Tibial artery (tissue), 4 donors: ENCODE measurements around the gene FANCF.

ENCODE experiments used
- DNase-seq, 2 donors: peaks; one replicate each; pipeline ENCODE4 v3.0.0-alpha.2; 2019
- H3K27ac ChIP-seq, 2 donors: fragments of 200-600 bp; sonication (generic) in 1 of 2; 1 replicate in 1 of 2; 2 replicates in 1 of 2; pipeline ENCODE4 v1.5.1; 2018 to 2019; ENCODE audit warnings: mild to moderate bottlenecking in 1 of 2
- H3K27me3 ChIP-seq, 2 donors: fragments of 200-600 bp; sonication (generic) in 1 of 2; one replicate each; pipeline versions ENCODE4 v1.5.1 to v1.6.0; 2016 to 2019
- H3K36me3 ChIP-seq, 3 donors: fragments of 200-600 bp; sonication (generic) in 2 of 3; one replicate each; pipeline ENCODE4 v1.5.1; 2016 to 2019; ENCODE audit warnings: mild to moderate bottlenecking in 2 of 3
- H3K4me1 ChIP-seq, 4 donors: fragments of 200-600 bp; sonication (generic) in 2 of 4; 1 replicate in 3 of 4; 2 replicates in 1 of 4; pipeline ENCODE4 v1.5.1; 2016 to 2019
- H3K4me3 ChIP-seq, 2 donors: fragments of 200-600 bp; sonication (generic) in 1 of 2; 1 replicate in 1 of 2; 2 replicates in 1 of 2; pipeline ENCODE4 v1.5.1; 2018 to 2019; ENCODE audit warnings: mild to moderate bottlenecking in 2 of 2
- H3K9me3 ChIP-seq, 3 donors: fragments of 200-600 bp; sonication (generic) in 1 of 3; one replicate each; pipeline ENCODE4 v1.5.1; 2016 to 2019
- intact Hi-C: fragments of 100-400 bp; cut with DNase I; formaldehyde crosslinking; loops from one replicate; pipeline ENCODE4 v1.15.0; 2023; ENCODE audit warnings: low total_unique reads
- TF ChIP-seq, protein P1 (sequence below), 2 experiments: fragments of 200-600 bp in 1 of 2; fragments of 450-650 bp in 1 of 2; IDR thresholded peaks; one replicate each; pipeline ENCODE4 v1.5.1; 2017 to 2019; ENCODE audit warnings: antibody characterized with exemption in 2 of 2, mild to moderate bottlenecking in 1 of 2, moderate library complexity in 1 of 2

The FANCF gene

DNA sequence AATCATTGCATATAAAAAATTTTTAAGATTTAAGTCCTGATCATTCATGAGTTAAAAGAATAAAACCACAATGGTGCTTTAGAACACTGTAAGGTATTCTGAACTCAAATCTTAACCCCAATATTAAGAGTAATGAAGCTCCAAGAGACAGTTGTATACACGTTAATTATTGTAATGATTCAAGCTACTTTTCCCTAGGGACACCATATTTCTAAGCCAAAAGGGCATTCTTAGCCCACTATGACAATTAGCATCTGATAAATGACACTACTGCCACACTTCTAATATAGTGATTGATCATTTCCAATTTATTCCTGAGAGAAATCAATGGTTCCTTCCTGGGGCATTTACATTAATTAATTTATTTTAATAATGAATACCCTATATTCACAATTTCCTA lies 21.7 kb downstream of the FANCF start:
- Histone ChIP-seq H3K27me3 (no peaks in the 10 kb centered on the region), H3K27ac (no peak overlapping the region), H3K4me1 (no peaks in the 10 kb centered on the region), H3K9me3 (no peaks in the 10 kb centered on the region), H3K4me3 (no peak overlapping the region), H3K36me3 (no peaks in the 10 kb centered on the region)
- TF ChIP-seq, protein P1, sequence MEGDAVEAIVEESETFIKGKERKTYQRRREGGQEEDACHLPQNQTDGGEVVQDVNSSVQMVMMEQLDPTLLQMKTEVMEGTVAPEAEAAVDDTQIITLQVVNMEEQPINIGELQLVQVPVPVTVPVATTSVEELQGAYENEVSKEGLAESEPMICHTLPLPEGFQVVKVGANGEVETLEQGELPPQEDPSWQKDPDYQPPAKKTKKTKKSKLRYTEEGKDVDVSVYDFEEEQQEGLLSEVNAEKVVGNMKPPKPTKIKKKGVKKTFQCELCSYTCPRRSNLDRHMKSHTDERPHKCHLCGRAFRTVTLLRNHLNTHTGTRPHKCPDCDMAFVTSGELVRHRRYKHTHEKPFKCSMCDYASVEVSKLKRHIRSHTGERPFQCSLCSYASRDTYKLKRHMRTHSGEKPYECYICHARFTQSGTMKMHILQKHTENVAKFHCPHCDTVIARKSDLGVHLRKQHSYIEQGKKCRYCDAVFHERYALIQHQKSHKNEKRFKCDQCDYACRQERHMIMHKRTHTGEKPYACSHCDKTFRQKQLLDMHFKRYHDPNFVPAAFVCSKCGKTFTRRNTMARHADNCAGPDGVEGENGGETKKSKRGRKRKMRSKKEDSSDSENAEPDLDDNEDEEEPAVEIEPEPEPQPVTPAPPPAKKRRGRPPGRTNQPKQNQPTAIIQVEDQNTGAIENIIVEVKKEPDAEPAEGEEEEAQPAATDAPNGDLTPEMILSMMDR (IDR thresholded peaks at IDR 0.05): no peak
- DNase-seq: no peak
- intact Hi-C loops: no loop called here

DNA sequence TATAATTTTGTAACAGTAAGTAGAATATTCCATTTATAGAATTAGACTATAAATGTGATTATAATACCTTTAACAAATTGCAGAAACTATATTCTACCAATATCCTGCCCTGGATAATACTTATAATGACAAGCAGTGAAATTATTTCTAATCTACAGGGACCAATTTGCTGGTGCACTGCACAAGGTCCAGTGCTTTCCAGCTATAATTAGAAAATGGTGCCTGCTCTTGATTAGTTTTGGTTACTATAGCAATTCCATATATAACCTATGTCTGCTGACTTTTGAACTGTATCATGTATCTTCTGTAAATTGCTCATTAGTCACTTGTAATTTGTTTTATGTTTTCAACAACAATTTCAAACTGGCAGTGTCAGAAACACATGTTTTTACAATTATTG lies 23.1 kb downstream of the FANCF start:
- Histone ChIP-seq H3K9me3 (no peaks in the 10 kb centered on the region), H3K4me1 (no peaks in the 10 kb centered on the region), H3K27ac (no peak overlapping the region), H3K36me3 (no peaks in the 10 kb centered on the region), H3K4me3 (no peak overlapping the region), H3K27me3 (no peaks in the 10 kb centered on the region)
- intact Hi-C loops: no loop called here
- no peak for DNase-seq
- TF ChIP-seq, protein P1 (IDR thresholded peaks at IDR 0.05): no peak

DNA sequence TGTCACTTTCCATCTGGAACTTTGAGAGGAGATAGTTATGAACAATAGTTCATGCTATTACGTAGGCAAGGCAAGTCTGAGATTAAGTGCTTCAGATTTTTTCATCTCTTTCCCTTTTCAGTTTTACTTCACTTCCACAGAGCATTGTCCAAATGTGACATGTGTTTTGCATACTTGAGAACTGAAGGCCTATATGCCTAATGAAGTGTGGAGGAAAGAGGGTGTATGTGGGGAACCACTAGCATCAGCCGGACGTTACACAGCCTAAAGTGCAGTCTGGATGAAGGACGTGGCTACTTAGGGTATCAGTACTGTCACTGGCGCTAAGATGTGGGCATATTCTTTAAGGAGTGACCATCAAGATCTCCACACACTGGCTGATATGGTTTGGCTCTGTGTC lies 26.2 kb downstream of the FANCF start:
- TF ChIP-seq, protein P1 (IDR thresholded peaks at IDR 0.05): no peak
- Histone ChIP-seq H3K9me3 (no peaks in the 10 kb centered on the region), H3K4me1 (no peaks in the 10 kb centered on the region), H3K4me3 (no peak overlapping the region), H3K27me3 (no peaks in the 10 kb centered on the region), H3K27ac (no peak overlapping the region), H3K36me3 (no peaks in the 10 kb centered on the region)
- intact Hi-C loops: no loop called here
- DNase-seq: no peak

DNA sequence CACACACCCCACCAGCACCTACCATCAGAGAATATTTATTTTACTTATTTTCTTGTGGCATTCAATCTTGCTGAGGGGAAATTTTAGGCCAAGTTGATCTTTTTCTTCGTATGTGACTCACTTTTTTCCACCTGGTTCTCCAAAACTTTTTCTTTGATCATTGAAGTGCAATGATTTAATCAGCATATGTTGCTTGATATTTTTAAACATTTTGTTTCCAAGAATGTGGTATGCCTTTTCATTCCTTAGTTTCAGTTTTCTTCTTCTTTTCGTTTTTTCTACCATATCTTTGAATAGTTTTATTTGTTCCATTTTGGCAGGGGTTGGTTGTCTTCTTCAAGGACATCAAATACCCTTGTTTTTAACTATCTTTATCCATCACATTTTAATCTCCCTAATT lies 28.6 kb downstream of the FANCF start:
- no peak overlapping the region for H3K27ac ChIP-seq
- no peaks in the 10 kb centered on the region for H3K27me3 ChIP-seq
- TF ChIP-seq, protein P1 (IDR thresholded peaks at IDR 0.05): no peak
- H3K9me3 ChIP-seq: no peaks in the 10 kb centered on the region
- intact Hi-C loops: no loop called here
- H3K36me3 ChIP-seq: no peaks in the 10 kb centered on the region
- H3K4me3 ChIP-seq: no peak overlapping the region
- DNase-seq: no peak
- no peaks in the 10 kb centered on the region for H3K4me1 ChIP-seq

DNA sequence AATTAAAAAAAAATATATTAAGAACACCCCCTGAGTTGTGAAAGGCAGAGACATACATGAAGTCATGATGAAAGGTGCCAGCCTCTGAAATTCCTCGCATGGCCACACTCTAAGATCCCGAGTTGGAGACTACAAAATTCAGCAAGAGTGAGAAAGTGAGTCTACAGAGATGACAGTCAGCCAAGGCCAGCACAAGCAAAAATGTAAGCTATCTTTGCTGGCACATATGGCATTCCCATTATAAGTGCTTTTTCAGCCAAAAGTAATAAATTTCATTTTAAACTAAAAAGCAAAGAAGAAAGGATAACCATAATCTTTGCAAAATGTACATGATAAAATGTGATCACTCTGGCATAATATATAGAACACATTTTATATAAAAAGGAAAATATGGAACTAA lies 40.6 kb downstream of the FANCF start:
- Histone ChIP-seq H3K36me3 (no peaks in the 10 kb centered on the region), H3K27ac (no peak overlapping the region), H3K4me1 (no peaks in the 10 kb centered on the region), H3K4me3 (no peak overlapping the region), H3K9me3 (no peaks in the 10 kb centered on the region), H3K27me3 (no peaks in the 10 kb centered on the region)
- DNase-seq: no peak
- intact Hi-C loops: no loop called here
- TF ChIP-seq, protein P1 (IDR thresholded peaks at IDR 0.05): no peak

DNA sequence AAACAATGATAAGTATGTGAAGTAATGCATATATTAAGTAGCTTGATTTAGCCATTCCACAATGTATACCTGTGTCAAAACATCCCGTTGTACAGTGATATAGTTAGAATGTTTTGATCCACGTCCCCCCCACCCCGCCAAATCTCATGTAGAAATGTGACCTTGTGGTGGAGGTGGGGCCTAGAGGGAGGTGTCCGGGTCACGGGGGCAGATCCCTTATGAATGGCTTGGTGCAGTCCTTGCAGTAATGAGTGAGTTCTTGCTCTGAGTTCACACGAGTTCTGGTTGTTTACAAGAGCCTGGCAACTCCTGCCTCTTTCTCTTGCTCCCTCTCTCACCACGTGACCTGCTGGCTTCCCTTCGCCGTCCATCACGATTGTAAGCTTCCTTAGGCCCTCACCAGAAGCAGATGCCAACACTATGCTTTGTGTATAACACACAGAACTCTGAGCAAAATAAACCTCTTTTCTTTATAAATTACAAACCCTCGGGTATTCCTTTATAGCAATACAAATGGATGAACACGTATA lies 41.6 kb downstream of the FANCF start:
- H3K4me3 ChIP-seq: no peak overlapping the region
- no peak overlapping the region for H3K27ac ChIP-seq
- no peaks in the 10 kb centered on the region for H3K9me3 ChIP-seq
- no peaks in the 10 kb centered on the region for H3K27me3 ChIP-seq
- no peak for DNase-seq
- TF ChIP-seq, protein P1 (IDR thresholded peaks at IDR 0.05): no peak
- intact Hi-C loops: no loop called here
- H3K36me3 ChIP-seq: no peaks in the 10 kb centered on the region
- H3K4me1 ChIP-seq: no peaks in the 10 kb centered on the region
